CD8-positive, alpha-beta memory T cell (primary cell): ENCODE data around the gene NUDT1. TPM values are rescaled to one million over a fixed set of nuclear protein-coding genes. Genes with fewer than 3 reads are reported as not detected.

Experiments
- CTCF ChIA-PET: fragments of 350-600 bp; sonication (Branson Sonifier 250); formaldehyde crosslinking; loops from one replicate; lab custom pipeline; 2021; ENCODE audit warnings: antibody characterized with exemption; lab: Charles Lee
- POLR2A ChIA-PET: fragments of 350-600 bp; sonication (Branson Sonifier 250); formaldehyde crosslinking; loops from one replicate; lab custom pipeline; 2021; ENCODE audit warnings: antibody characterized with exemption; lab: Charles Lee
- DNase-seq, 5 donors: peaks; one replicate each; pipeline versions ENCODE4 v3.0.0 to v3.0.0-alpha.2; 2020 to 2022; ENCODE audit warnings: mixed read lengths in 1 of 5
- H3K27ac ChIP-seq: one replicate; pipeline ENCODE4 v1.7.0; 2013; ENCODE audit warnings: low read depth, mild to moderate bottlenecking, low read length, moderate library complexity
- H3K27me3 ChIP-seq: 2 replicates; pipeline ENCODE4 v1.7.0; 2013; ENCODE audit warnings: low read length, mild to moderate bottlenecking; ENCODE audit not compliant: insufficient read depth, poor library complexity, severe bottlenecking
- H3K36me3 ChIP-seq: 2 replicates; pipeline ENCODE4 v1.7.0; 2013; ENCODE audit warnings: mild to moderate bottlenecking, low read length, moderate library complexity; ENCODE audit not compliant: insufficient read depth
- H3K4me1 ChIP-seq: 2 replicates; pipeline ENCODE4 v1.7.0; 2013; ENCODE audit warnings: mild to moderate bottlenecking, low read length, moderate library complexity; ENCODE audit not compliant: insufficient read depth
- H3K4me3 ChIP-seq: 2 replicates; pipeline ENCODE4 v1.7.0; 2013; ENCODE audit warnings: mild to moderate bottlenecking, low read length
- H3K9me3 ChIP-seq: 2 replicates; pipeline ENCODE4 v1.7.0; 2013; ENCODE audit warnings: mild to moderate bottlenecking, low read length
- H3K27ac Mint-ChIP-seq, 8 donors: one replicate each; pipeline ENCODE4 v1.8.0; 2020 to 2021; ENCODE audit warnings: mixed read lengths in 8 of 8, mild to moderate bottlenecking in 6 of 8, inconsistent platforms in 3 of 8, moderate library complexity in 3 of 8
- H3K27me3 Mint-ChIP-seq, 2 donors: one replicate each; pipeline ENCODE4 v1.8.0; 2020 to 2021; ENCODE audit warnings: mixed read lengths in 2 of 2, mild to moderate bottlenecking in 1 of 2, moderate library complexity in 1 of 2
- H3K36me3 Mint-ChIP-seq, 3 donors: one replicate each; pipeline ENCODE4 v1.8.0; 2020 to 2021; ENCODE audit warnings: mixed read lengths in 3 of 3, inconsistent platforms in 1 of 3, mild to moderate bottlenecking in 1 of 3
- H3K4me1 Mint-ChIP-seq, 3 donors: one replicate each; pipeline ENCODE4 v1.8.0; 2020 to 2021; ENCODE audit warnings: mixed read lengths in 3 of 3, inconsistent platforms in 1 of 3, mild to moderate bottlenecking in 1 of 3
- H3K4me3 Mint-ChIP-seq, 7 donors: one replicate each; pipeline ENCODE4 v1.8.0; 2020 to 2021; ENCODE audit warnings: mixed read lengths in 7 of 7, mild to moderate bottlenecking in 6 of 7, moderate library complexity in 4 of 7, inconsistent platforms in 2 of 7
- H3K9me3 Mint-ChIP-seq, 5 donors: one replicate each; pipeline ENCODE4 v1.8.0; 2020 to 2022; ENCODE audit warnings: mixed read lengths in 5 of 5, mild to moderate bottlenecking in 3 of 5, moderate library complexity in 2 of 5, inconsistent platforms in 1 of 5
- polyA plus RNA-seq: library from polyadenylated mRNA; unstranded; fragments of 300-500 nt; fragmentation: Illumina TruSeq; gene quantifications from one replicate; pipeline ENCODE4 v1.2.3, GENCODE V29; 2021
- total RNA-seq, 2 experiments: library from RNA; stranded (reverse); gene quantifications; one replicate each; pipeline ENCODE4 v1.2.3, GENCODE V29; 2021

The NUDT1 gene
- total and polyA plus RNA-seq, 3 experiments from 2014 or later, result 52.7 to 89.8 (median 83.1) TPM

DNA sequence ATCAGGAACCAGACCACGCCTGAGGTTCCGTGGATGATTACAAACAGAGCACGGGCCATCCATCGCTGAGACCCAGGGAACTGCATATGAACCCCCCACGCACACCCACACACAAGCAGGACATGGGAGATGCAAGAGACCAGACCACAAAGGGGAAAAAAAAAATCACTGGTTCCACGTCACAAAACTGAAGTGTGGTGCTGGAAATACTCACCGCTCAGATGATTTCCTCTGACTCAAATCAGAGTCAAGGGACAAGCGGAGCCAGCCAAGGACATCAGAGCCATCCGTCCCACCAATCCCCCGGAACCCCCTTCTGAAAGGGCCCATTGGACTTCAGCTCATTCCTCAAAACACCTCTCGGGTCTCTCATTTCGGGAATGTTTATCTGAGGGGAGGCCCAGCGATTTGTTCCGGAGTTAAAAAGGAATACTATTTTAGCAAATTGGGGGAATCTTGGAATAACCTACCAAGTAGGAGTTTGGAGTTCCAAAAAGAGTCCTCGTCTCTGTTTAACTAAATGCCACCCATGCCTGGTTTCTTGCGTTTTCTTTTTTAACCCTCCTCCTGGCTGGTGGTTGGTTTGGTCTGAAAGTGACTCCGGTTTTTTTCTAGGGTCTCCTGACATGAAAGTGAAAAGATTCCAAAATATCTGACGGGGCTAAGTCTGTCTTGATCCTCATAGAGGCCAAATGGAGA lies 57.3 kb downstream of the NUDT1 start:
- no peak overlapping the region for H3K27ac ChIP-seq
- no peaks in the 10 kb centered on the region for H3K4me1 ChIP-seq
- no peak for DNase-seq
- no peaks in the 10 kb centered on the region for H3K27me3 Mint-ChIP-seq
- no peaks in the 10 kb centered on the region for H3K36me3 Mint-ChIP-seq
- H3K27ac Mint-ChIP-seq, result peak overlapping the region in 2 of 8 donors; percentile 41 to 55
- H3K4me1 Mint-ChIP-seq, result peaks cover 3 to 4% (median 4%) of the 10 kb centered on the region in 3 donors
- H3K9me3 ChIP-seq, result no peaks in the 10 kb centered on the region
- no peaks in the 10 kb centered on the region for H3K36me3 ChIP-seq
- no peak overlapping the region for H3K4me3 ChIP-seq
- POLR2A ChIA-PET, result no interaction called here
- no peaks in the 10 kb centered on the region for H3K27me3 ChIP-seq
- H3K9me3 Mint-ChIP-seq, result no peaks in the 10 kb centered on the region
- CTCF ChIA-PET, result no interaction called here
- H3K4me3 Mint-ChIP-seq, result no peak overlapping the region

DNA sequence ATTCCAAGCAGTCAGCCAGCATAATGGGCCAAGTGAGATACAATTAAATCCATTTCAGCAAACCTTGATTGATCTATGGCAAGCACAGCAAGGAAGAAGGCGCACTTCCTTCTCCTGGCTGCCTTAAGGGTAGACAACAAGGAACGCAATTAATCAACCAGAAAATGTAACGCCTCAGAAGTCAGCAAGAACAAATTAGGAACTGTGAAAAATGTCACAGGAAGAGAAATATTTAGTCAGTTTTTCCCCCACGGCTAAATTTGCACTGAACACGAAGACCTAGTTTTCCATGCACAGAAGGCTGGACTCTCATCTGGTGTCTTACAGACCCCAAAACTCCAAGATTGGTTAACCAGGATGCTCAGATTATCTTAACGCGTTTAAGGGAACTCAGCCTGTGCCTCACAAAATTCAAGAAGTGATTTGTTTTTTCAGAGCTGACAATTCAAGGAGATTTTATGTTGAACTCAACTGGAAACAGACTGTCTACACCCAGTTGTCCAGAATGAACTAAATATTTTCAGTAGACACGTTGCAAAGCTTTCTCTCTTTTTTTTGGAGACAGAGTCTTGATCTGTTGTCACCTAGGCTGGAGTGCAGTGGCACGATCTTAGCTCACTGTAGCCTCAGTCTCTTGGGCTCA lies 58.0 kb downstream of the NUDT1 start:
- CTCF ChIA-PET, result no interaction called here
- Histone ChIP-seq H3K27ac (peak overlapping the region; percentile 51), H3K4me3 (no peak overlapping the region), H3K4me1 (no peaks in the 10 kb centered on the region), H3K36me3 (no peaks in the 10 kb centered on the region), H3K9me3 (no peaks in the 10 kb centered on the region), H3K27me3 (no peaks in the 10 kb centered on the region)
- peak overlapping the region in 2 of 8 donors; percentile 41 to 93 for H3K27ac Mint-ChIP-seq
- no peak for DNase-seq
- H3K4me3 Mint-ChIP-seq, result no peak overlapping the region
- POLR2A ChIA-PET, result no interaction called here
- H3K27me3 Mint-ChIP-seq, result no peaks in the 10 kb centered on the region
- no peaks in the 10 kb centered on the region for H3K9me3 Mint-ChIP-seq
- no peaks in the 10 kb centered on the region for H3K36me3 Mint-ChIP-seq
- H3K4me1 Mint-ChIP-seq, result peaks cover 3 to 4% (median 4%) of the 10 kb centered on the region in 3 donors

Other genes starting within 250 kb of the NUDT1 start
- gene MAD1L1, start 9.3 kb upstream of the NUDT1 start, total RNA-seq, result 10 to 100 TPM; 43.6 to 47.3 TPM
- gene MAD1L1, start 9.3 kb upstream of the NUDT1 start, polyA plus RNA-seq, result 185 TPM
- gene MRM2, start within 50 bp of the NUDT1 start, total RNA-seq, result 10 to 100 TPM; 51.6 to 54.2 TPM
- 35.6 TPM for gene MRM2, start within 50 bp of the NUDT1 start, polyA plus RNA-seq
- gene SNX8, start 72.2 kb downstream of the NUDT1 start, total RNA-seq, result 10 to 100 TPM; 40.3 to 42.3 TPM
- gene SNX8, start 72.2 kb downstream of the NUDT1 start, polyA plus RNA-seq, result 6.5 TPM
- gene EIF3B, start 112.6 kb downstream of the NUDT1 start, total RNA-seq, result 100 to 1,000 TPM; 284 to 293 TPM
- gene EIF3B, start 112.6 kb downstream of the NUDT1 start, polyA plus RNA-seq, result 129 TPM
- 1 to 10 TPM; 7.7 to 8.3 TPM for gene CHST12, start 161.4 kb downstream of the NUDT1 start, total RNA-seq
- 63.0 TPM for gene CHST12, start 161.4 kb downstream of the NUDT1 start, polyA plus RNA-seq
- not detected for gene GRIFIN, start 234.2 kb downstream of the NUDT1 start, total RNA-seq
- gene GRIFIN, start 234.2 kb downstream of the NUDT1 start, polyA plus RNA-seq, result not detected